Measurements from ENCODE around the gene TREML4. TPM values are rescaled to one million over a fixed set of nuclear protein-coding genes. Genes with fewer than 3 reads are reported as not detected.

The TREML4 gene
- total and polyA plus RNA-seq, 2 of the 8 experiments (the other 6 are each of a cell fraction or from before 2014, with no cell fraction given) = not detected

GRCh38 chr6:41236276-41236675 is 8.1 kb downstream of the TREML4 start:
- Histone ChIP-seq H2BK20ac (ENCODE audit: low read length) (no peak overlapping the region), H3K27ac (ENCODE audit: low read depth, low read length) (no peak overlapping the region), H4K20me1 (replicated peaks in 1 of 2; ENCODE audit: control insufficient read depth in 1 of 2, insufficient read depth in 2 of 2, low read length in 2 of 2) (no peaks in the 10 kb centered on the region), H2AFZ (ENCODE audit: low read length) (no peak overlapping the region; the same call in 1 of the 2 replicates), H2BK120ac (replicated peaks; ENCODE audit: low read depth, low read length) (no peak overlapping the region), H2BK5ac (ENCODE audit: low read depth, low read length) (no peak overlapping the region), H2AK5ac (ENCODE audit: low read depth, low read length) (no peak overlapping the region), H3K27me3 (replicated peaks in 1 of 4; ENCODE audit: control insufficient read depth in 3 of 4, extremely low read depth in 1 of 4, insufficient read depth in 3 of 4, low read length in 3 of 4) (no peaks in the 10 kb centered on the region; a peak in 1 of 7 replicates), H3K4me1 (replicated peaks in 1 of 4; ENCODE audit: control insufficient read depth in 3 of 4, insufficient read depth in 4 of 4, low read length in 3 of 4) (peaks cover 0 to 4% (median 0%) of the 10 kb centered on the region in 4 experiments; a peak in 2 of 7 replicates), H3K79me2 (ENCODE audit: control insufficient read depth in 1 of 2, insufficient read depth in 2 of 2, low read length in 2 of 2) (no peaks in the 10 kb centered on the region), H3K9me3 (ENCODE audit: insufficient read depth in 2 of 2, low read depth in 1 of 2, low read length in 1 of 2) (no peaks in the 10 kb centered on the region), H4K8ac (ENCODE audit: extremely low read depth, insufficient read depth, low read length) (no peak overlapping the region; the same call in 1 of the 2 replicates), H2BK15ac (ENCODE audit: low read length) (peak overlapping the region; percentile 81; the same call in 1 of the 2 replicates), H3K18ac (ENCODE audit: extremely low read depth, low read length) (no peak overlapping the region), H2BK12ac (ENCODE audit: low read depth, low read length) (peak overlapping the region; percentile 80; the same call in 1 of the 2 replicates), H3K56ac (replicated peaks; ENCODE audit: insufficient read length, low read depth, low read length) (no peak overlapping the region), H4K91ac (replicated peaks; ENCODE audit: insufficient read length, low read length) (no peak overlapping the region), H3K23me2 (ENCODE audit: low read depth, low read length) (no peaks in the 10 kb centered on the region; the same call in 1 of the 2 replicates), H3K9ac (replicated peaks in 1 of 4; ENCODE audit: extremely low read depth in 1 of 4, low read depth in 3 of 4, low read length in 3 of 4) (no peak overlapping the region), H3K23ac (ENCODE audit: insufficient read length) (no peak overlapping the region), H3K36me3 (ENCODE audit: control insufficient read depth in 2 of 4, insufficient read depth in 4 of 4, low read length in 3 of 4) (no peaks in the 10 kb centered on the region), H3K79me1 (ENCODE audit: low read depth, low read length) (no peaks in the 10 kb centered on the region), H3K4me2 (ENCODE audit: insufficient read depth in 1 of 2, low read depth in 2 of 2, low read length in 2 of 2) (no peak overlapping the region), H4K5ac (ENCODE audit: insufficient read length, low read depth, low read length) (no peak overlapping the region), H3K14ac (ENCODE audit: insufficient read length) (no peak overlapping the region), H3K4me3 (ENCODE audit: extremely low read depth in 1 of 4, insufficient read depth in 2 of 4, low read depth in 3 of 4, low read length in 4 of 4) (no peak overlapping the region), H3K4ac (replicated peaks; ENCODE audit: insufficient read length, low read depth, low read length) (no peak overlapping the region)
- no peak for FAIRE-seq
- POLR2A ChIA-PET (ENCODE audit: partially characterized antibody) = no interaction called here
- DNase-seq (ENCODE audit: low read depth in 1 of 2, low spot score in 2 of 2) = no peak
- CTCF ChIA-PET (ENCODE audit: partially characterized antibody) = interaction anchor here (1.7 kb wide), 2 partner anchors 71 to 82 kb away, joined by 4 to 6 read pairs; no protein-coding TSS in a partner anchor
- 81% methylated on average over 4 of the region's 4 CpGs; no CpG with 5 or more reads in 1 of the 2 experiments for WGBS, 2 experiments (ENCODE audit: extremely low coverage in 1 of 2, insufficient coverage in 1 of 2, insufficient read length in 1 of 2, insufficient replicate concordance in 2 of 2, low coverage in 1 of 2, low lambda C conversion rate in 2 of 2, missing lambda C conversion rate in 1 of 2)
- TF ChIP-seq E2F6 (IDR thresholded peaks at IDR 0.05) = no peak
- no peak for TF ChIP-seq MAFK (IDR thresholded peaks at IDR 0.05; ENCODE audit: low read depth, low read length)
- no peak for TF ChIP-seq RBBP5 (IDR thresholded peaks at IDR 0.05; ENCODE audit: borderline replicate concordance, low read depth, low read length)
- no peak for TF ChIP-seq RAD21 (IDR thresholded peaks at IDR 0.05 in 1 of 2, conservative IDR thresholded peaks at IDR 0.05 in 1 of 2; ENCODE audit: low read depth in 2 of 2, low read length in 2 of 2)
- no peak for TF ChIP-seq CHD2 (IDR thresholded peaks at IDR 0.05; ENCODE audit: low read length)
- TF ChIP-seq TAF7 (optimal IDR thresholded peaks at IDR 0.05; ENCODE audit: borderline replicate concordance, low read depth, low read length) = no peak
- no peak for TF ChIP-seq NANOG (IDR thresholded peaks at IDR 0.05; ENCODE audit: insufficient read depth, low read depth, low read length, poor library complexity, severe bottlenecking)
- no peak for TF ChIP-seq KDM1A (IDR thresholded peaks at IDR 0.05; ENCODE audit: borderline replicate concordance, low read length)
- TF ChIP-seq SIX5 (IDR thresholded peaks at IDR 0.05; ENCODE audit: low read depth, low read length) = no peak
- TF ChIP-seq ZNF274 (IDR thresholded peaks at IDR 0.05; ENCODE audit: borderline replicate concordance, extremely low read depth, low read length) = no peak
- TF ChIP-seq TAF1 (IDR thresholded peaks at IDR 0.05; ENCODE audit: low read depth, low read length) = no peak
- TF ChIP-seq ASH2L (IDR thresholded peaks at IDR 0.05; ENCODE audit: low read length) = no peak
- no peak for TF ChIP-seq RXRA (IDR thresholded peaks at IDR 0.05; ENCODE audit: insufficient read depth, low read depth, low read length)
- no peak for TF ChIP-seq BRCA1 (IDR thresholded peaks at IDR 0.05; ENCODE audit: low read depth, low read length)
